Activated T-cell treated with anti-CD3 and anti-CD28 coated beads, Interleukin-2, amount 50 U/mL, for 24 hours (primary cell): Measurements from ENCODE around the gene PDS5B.
"Not testable (repeated sequence)": the region's sequence is repeated elsewhere in the genome, so short reads cannot be mapped to it uniquely, and the experiment has no call there.

ENCODE experiments used
- DNase-seq: peaks from one replicate; pipeline ENCODE4 v3.0.0-alpha.2; 2020
- H3K27ac Mint-ChIP-seq: 2 replicates; pipeline ENCODE4 v1.8.0; 2020; ENCODE audit warnings: mild to moderate bottlenecking, mixed read lengths
- H3K27me3 Mint-ChIP-seq: 2 replicates; pipeline ENCODE4 v1.8.0; 2020; ENCODE audit warnings: mixed read lengths
- H3K36me3 Mint-ChIP-seq: 2 replicates; pipeline ENCODE4 v1.8.0; 2020; ENCODE audit warnings: low read depth, mixed read lengths
- H3K4me1 Mint-ChIP-seq: 2 replicates; pipeline ENCODE4 v1.8.0; 2020; ENCODE audit warnings: low read depth, mixed read lengths
- H3K4me3 Mint-ChIP-seq: 2 replicates; pipeline ENCODE4 v1.8.0; 2020; ENCODE audit warnings: mild to moderate bottlenecking, moderate library complexity, mixed read lengths
- H3K9me3 Mint-ChIP-seq: 2 replicates; pipeline ENCODE4 v1.8.0; 2020; ENCODE audit warnings: mixed read lengths

Gene PDS5B

GRCh38 chr13:32586080-32586900, at the start of gene PDS5B:
TSS of gene PDS5B (plus strand) at chr13:32586452. CDS start at chr13:32648773, 62,321 bp downstream.
- peaks cover 40% of the 10 kb centered on the region for H3K4me1 Mint-ChIP-seq
- peak within 1 kb of the TSS; percentile 95 for H3K27ac Mint-ChIP-seq
- H3K27me3 Mint-ChIP-seq = peaks cover 5% of the 10 kb centered on the region
- peak; percentile 96 for DNase-seq
- no peaks in the 10 kb centered on the region for H3K9me3 Mint-ChIP-seq
- H3K36me3 Mint-ChIP-seq = peaks cover 7% of the 10 kb centered on the region
- H3K4me3 Mint-ChIP-seq = peak within 1 kb of the TSS; percentile 94

GRCh38 chr13:32537580-32538142, 48.6 kb upstream of the PDS5B start:
- no peaks in the 10 kb centered on the region for H3K9me3 Mint-ChIP-seq
- no peaks in the 10 kb centered on the region for H3K27me3 Mint-ChIP-seq
- peak; percentile 63 for DNase-seq
- H3K36me3 Mint-ChIP-seq = peaks cover 59% of the 10 kb centered on the region
- peak overlapping the region; percentile 99 for H3K4me3 Mint-ChIP-seq
- H3K4me1 Mint-ChIP-seq = peaks cover 55% of the 10 kb centered on the region
- H3K27ac Mint-ChIP-seq = peak overlapping the region; percentile 100

GRCh38 chr13:32538143-32538620, 48.1 kb upstream of the PDS5B start:
- no peak for DNase-seq
- no peaks in the 10 kb centered on the region for H3K9me3 Mint-ChIP-seq
- peaks cover 54% of the 10 kb centered on the region for H3K36me3 Mint-ChIP-seq
- H3K27ac Mint-ChIP-seq = peak overlapping the region; percentile 100
- H3K27me3 Mint-ChIP-seq = no peaks in the 10 kb centered on the region
- peak overlapping the region; percentile 99 for H3K4me3 Mint-ChIP-seq
- peaks cover 51% of the 10 kb centered on the region for H3K4me1 Mint-ChIP-seq

- H3K4me3 Mint-ChIP-seq = peak within 1 kb of the TSS; percentile 99
- peak; percentile 89 for DNase-seq
- H3K27me3 Mint-ChIP-seq = no peaks in the 10 kb centered on the region
- H3K4me1 Mint-ChIP-seq = peaks cover 45% of the 10 kb centered on the region
- peaks cover 49% of the 10 kb centered on the region for H3K36me3 Mint-ChIP-seq
- H3K9me3 Mint-ChIP-seq = no peaks in the 10 kb centered on the region
- peak within 1 kb of the TSS; percentile 100 for H3K27ac Mint-ChIP-seq
Observed at GRCh38 chr13:32538621-32539246, 47.5 kb upstream of the PDS5B start, which contains the start of gene N4BP2L2. TSS of gene N4BP2L2 (minus strand) at chr13:32538795. CDS start at chr13:32537027, 1,768 bp downstream.

- Mint-ChIP-seq H3K9me3 (no peaks in the 10 kb centered on the region), H3K27ac (no peak overlapping the region), H3K27me3 (no peaks in the 10 kb centered on the region), H3K4me1 (peaks cover 15% of the 10 kb centered on the region), H3K4me3 (no peak overlapping the region), H3K36me3 (peaks cover 18% of the 10 kb centered on the region)
- DNase-seq = no peak
Observed at GRCh38 chr13:32542221-32542620, 44.0 kb upstream of the PDS5B start.

- Mint-ChIP-seq H3K27me3 (no peaks in the 10 kb centered on the region), H3K9me3 (no peaks in the 10 kb centered on the region), H3K4me3 (no peak overlapping the region), H3K4me1 (no peaks in the 10 kb centered on the region), H3K36me3 (no peaks in the 10 kb centered on the region), H3K27ac (no peak overlapping the region)
- no peak for DNase-seq
Observed at GRCh38 chr13:32545083-32545482, 41.2 kb upstream of the PDS5B start.

GRCh38 chr13:32548837-32549236, 37.4 kb upstream of the PDS5B start:
- Mint-ChIP-seq H3K27ac (no peak overlapping the region), H3K36me3 (no peaks in the 10 kb centered on the region), H3K4me1 (no peaks in the 10 kb centered on the region), H3K27me3 (no peaks in the 10 kb centered on the region), H3K4me3 (no peak overlapping the region), H3K9me3 (no peaks in the 10 kb centered on the region)
- DNase-seq = no peak

GRCh38 chr13:32549788-32550187, 36.5 kb upstream of the PDS5B start:
- H3K36me3 Mint-ChIP-seq = no peaks in the 10 kb centered on the region
- H3K9me3 Mint-ChIP-seq = no peaks in the 10 kb centered on the region
- no peak overlapping the region for H3K4me3 Mint-ChIP-seq
- no peak for DNase-seq
- no peaks in the 10 kb centered on the region for H3K4me1 Mint-ChIP-seq
- no peaks in the 10 kb centered on the region for H3K27me3 Mint-ChIP-seq
- H3K27ac Mint-ChIP-seq = no peak overlapping the region

- Mint-ChIP-seq H3K36me3 (no peaks in the 10 kb centered on the region), H3K4me1 (peaks cover 4% of the 10 kb centered on the region), H3K4me3 (no peak overlapping the region), H3K27ac (no peak overlapping the region), H3K9me3 (peaks cover 3% of the 10 kb centered on the region), H3K27me3 (no peaks in the 10 kb centered on the region)
- no peak for DNase-seq
Observed at GRCh38 chr13:32553720-32554119, 32.5 kb upstream of the PDS5B start.

GRCh38 chr13:32555613-32556012, 30.6 kb upstream of the PDS5B start:
- H3K4me1 Mint-ChIP-seq = peaks cover 4% of the 10 kb centered on the region
- DNase-seq = no peak
- H3K36me3 Mint-ChIP-seq = no peaks in the 10 kb centered on the region
- no peaks in the 10 kb centered on the region for H3K27me3 Mint-ChIP-seq
- H3K4me3 Mint-ChIP-seq = no peak overlapping the region
- peaks cover 4% of the 10 kb centered on the region for H3K9me3 Mint-ChIP-seq
- no peak overlapping the region for H3K27ac Mint-ChIP-seq

GRCh38 chr13:32560842-32561241, 25.4 kb upstream of the PDS5B start:
- H3K4me1 Mint-ChIP-seq, H3K36me3 Mint-ChIP-seq, H3K27me3 Mint-ChIP-seq, DNase-seq, H3K4me3 Mint-ChIP-seq, H3K27ac Mint-ChIP-seq: not testable (repeated sequence)
- peaks cover 14% of the 10 kb centered on the region for H3K9me3 Mint-ChIP-seq

- not testable (repeated sequence) for H3K4me3 Mint-ChIP-seq, H3K27ac Mint-ChIP-seq, H3K27me3 Mint-ChIP-seq, H3K36me3 Mint-ChIP-seq, H3K4me1 Mint-ChIP-seq, DNase-seq
- H3K9me3 Mint-ChIP-seq = peaks cover 13% of the 10 kb centered on the region
Observed at GRCh38 chr13:32575687-32576086, 10.6 kb upstream of the PDS5B start.

GRCh38 chr13:32577032-32577431, 9.2 kb upstream of the PDS5B start:
- H3K4me3 Mint-ChIP-seq = no peak overlapping the region

GRCh38 chr13:32581177-32581786, 5.0 kb upstream of the PDS5B start:
- Mint-ChIP-seq H3K4me1 (peaks cover 11% of the 10 kb centered on the region), H3K27me3 (peaks cover 5% of the 10 kb centered on the region), H3K4me3 (no peak overlapping the region), H3K27ac (no peak overlapping the region), H3K9me3 (peaks cover 13% of the 10 kb centered on the region), H3K36me3 (no peaks in the 10 kb centered on the region)
- no peak for DNase-seq

More at GRCh38 chr13:32577032-32577431, 9.2 kb upstream of the PDS5B start:
- Mint-ChIP-seq H3K9me3 (peaks cover 13% of the 10 kb centered on the region), H3K27me3 (no peaks in the 10 kb centered on the region), H3K27ac (no peak overlapping the region), H3K4me1 (no peaks in the 10 kb centered on the region), H3K36me3 (no peaks in the 10 kb centered on the region)
- no peak for DNase-seq
